HG02759 (cell line): ENCODE data around the gene HOXB2.

ENCODE experiments used
- ATAC-seq: cut with Tn5 transposase; IDR thresholded peaks from one replicate; pipeline ENCODE4 v1.9.1; 2021; ENCODE audit warnings: mild to moderate bottlenecking, moderate library complexity; ENCODE audit not compliant: unreplicated experiment

HOXB2 gene

DNA sequence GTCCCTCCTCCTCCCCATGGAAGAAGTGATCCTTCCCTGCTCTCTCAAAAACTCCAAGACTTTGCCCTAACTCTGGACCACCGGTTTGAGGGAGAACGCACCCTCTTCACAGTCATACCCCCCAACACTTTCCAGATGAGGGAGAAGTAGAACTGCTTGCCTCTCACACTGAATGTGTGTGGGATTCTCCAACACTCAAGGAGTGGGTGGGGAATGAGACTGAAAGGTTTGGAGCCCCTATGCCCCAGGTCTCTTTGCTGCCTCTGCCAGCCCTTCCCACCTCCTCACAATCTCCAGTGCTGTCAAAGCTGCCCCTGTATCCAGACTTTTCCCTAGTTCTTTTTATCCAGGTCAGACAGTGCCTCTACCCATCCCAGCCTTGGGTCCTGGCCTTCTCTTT is 21.8 kb upstream of the HOXB2 start:
- ATAC-seq, result no peak

DNA sequence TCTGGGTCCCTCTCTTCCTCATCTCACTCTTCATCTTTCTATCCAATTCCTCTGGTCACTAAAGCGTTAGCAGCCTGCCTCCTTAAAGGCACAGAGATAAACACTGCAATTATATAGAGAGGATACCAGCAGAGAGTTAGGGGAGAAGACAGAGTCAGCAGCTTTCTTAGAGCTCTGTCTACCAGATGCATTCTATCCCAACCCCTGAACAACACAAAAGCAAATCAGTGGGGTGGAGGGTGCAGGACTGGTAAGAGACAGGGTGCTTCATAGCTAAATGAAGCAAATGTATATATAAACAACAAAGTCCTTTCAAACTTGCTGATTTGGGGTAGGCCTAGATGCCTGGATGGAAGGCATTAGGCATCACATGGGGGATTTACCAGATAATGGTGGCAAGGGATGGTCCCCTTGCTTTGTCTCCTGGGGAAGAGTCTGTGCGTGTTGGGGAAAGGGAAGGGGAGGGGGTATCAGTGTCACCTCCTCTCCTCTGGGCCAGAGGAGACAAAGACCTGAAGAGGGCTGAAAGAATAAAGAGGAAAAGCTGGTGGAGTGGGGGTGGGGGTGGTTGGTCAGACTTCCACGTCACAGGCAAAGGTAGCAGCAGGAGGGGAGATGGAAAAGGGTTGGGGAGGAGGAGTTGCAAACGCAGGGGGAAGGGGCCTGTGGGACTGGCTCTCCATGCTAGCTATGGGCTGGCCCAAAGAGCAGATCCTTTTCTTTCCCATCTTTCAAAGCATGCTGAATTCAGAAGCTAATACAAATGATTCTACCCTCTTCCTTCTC is 21.2 kb upstream of the HOXB2 start:
- no peak for ATAC-seq

DNA sequence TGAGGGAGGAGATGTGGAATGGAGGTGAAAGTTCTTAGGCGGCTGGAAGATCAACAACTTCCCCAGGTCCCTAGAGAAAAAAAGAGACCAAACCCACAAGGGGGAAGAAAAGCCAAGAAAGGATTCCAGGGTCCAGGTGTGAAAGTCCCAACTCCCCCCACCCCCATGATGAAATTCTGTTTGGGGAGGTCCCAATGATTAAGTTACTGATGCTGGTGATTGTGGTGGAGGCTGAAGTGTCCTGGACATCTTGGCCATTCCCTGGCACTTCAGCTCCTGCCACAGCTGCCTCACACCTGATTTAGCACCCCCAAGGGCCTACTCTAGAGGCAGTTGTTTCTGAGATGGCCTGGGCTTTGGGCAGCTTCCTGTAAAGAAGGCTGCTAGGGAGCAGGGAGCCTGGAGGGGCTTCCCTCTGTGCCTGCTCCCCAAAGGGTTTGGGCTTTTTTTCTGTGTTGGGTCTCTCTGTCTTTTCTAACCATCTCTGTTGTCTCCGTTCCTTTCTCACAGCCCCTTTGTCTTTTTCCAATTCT is 20.2 kb upstream of the HOXB2 start:
- no peak for ATAC-seq

DNA sequence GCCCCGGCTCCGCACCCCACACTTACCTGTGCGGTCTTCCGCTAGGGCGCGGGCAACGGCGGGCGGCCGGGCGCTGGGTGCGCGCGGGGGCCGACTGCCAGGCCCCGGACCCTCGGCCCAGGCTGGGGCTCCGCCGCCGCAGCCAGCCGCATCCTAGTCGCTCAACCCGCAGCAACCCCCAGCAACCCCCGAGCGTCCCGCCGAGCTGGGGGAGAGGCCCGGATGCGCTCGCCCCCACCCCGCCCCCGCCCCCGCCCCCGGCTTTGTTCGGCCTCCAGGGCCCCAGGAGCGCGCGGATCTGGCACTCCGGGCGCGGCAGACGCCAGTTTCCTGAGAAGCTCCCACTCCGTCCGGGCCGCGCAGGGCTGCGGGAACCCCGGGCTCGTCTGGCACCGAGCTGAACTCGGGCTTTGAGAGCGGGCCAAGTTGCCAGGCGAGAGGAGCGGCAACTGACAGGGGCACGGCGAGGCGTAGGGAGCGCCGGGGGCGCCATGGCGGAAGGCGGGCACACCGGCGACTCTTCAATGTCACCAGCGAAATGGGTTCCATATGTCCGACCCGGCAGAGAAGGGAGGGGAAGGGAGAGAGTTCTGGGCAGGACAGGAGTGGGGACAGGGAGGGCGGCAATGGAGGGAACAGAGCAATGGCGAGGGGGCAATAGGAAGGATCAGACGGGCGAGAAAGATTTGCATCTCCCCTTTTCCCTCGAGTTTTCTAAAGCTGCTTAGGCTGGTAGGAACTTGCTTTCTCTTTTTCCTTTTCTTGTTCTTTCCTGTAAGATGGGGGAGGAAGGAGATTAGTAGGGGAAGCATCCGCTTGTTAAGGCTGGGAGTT is 19.5 kb upstream of the HOXB2 start:
- no peak for ATAC-seq

DNA sequence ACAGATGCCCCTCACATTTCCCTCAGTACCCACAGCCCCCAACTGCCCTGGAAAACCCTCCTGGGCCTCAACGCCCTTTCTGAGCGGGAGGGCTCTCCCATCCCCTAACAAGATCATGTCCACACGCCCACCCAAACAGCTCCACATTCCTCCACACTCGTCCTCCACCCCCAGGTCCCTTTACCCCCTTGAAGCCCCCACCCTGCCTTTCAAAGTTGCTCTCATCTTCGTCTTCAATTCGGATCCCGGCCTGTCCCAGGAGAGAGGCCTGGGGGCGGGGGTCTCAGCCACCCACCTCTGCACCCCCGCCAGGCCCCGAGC is 18.9 kb upstream of the HOXB2 start:
- no peak for ATAC-seq

DNA sequence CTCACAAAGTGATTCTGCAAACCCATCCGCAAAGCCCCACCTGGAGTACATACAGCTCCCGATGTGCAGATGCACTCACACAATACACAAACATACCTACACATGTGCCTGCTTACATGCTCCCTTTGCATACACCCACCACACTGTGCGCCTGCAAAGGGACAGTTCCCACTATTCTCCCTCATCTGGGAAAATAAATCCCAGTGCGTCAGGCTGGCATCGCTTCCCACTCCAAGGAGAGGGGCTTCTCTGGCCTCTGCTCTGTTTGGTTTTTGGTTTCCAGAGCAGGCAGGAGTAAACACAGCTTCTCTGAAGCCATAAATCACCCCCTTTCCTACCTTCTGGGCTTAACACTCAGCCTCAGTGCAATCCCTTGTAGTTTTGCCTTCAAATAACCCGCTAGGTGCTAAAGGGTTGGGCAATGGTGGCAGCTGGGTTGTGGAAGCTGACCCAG is 18.5 kb upstream of the HOXB2 start:
- no peak for ATAC-seq

DNA sequence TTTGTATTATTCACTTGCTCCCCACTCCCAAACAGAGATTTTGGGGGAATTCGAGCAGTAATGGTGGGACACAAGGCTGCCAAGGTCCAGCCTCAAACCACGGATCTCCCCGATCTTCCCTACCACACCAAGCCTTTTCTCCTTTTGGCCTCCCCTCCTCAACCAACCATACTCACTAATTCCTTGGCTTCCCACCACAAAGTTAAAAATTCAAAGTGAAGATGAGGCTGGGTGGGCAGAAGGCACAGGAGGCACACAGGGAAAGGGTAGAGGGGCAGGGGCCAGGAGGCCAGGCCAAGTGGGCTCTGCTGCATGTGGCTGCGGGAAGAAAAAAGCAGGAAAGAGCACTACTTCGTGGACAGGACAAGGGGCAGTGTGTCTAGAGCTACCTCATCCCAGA is 18.0 kb upstream of the HOXB2 start:
- ATAC-seq, result no peak

DNA sequence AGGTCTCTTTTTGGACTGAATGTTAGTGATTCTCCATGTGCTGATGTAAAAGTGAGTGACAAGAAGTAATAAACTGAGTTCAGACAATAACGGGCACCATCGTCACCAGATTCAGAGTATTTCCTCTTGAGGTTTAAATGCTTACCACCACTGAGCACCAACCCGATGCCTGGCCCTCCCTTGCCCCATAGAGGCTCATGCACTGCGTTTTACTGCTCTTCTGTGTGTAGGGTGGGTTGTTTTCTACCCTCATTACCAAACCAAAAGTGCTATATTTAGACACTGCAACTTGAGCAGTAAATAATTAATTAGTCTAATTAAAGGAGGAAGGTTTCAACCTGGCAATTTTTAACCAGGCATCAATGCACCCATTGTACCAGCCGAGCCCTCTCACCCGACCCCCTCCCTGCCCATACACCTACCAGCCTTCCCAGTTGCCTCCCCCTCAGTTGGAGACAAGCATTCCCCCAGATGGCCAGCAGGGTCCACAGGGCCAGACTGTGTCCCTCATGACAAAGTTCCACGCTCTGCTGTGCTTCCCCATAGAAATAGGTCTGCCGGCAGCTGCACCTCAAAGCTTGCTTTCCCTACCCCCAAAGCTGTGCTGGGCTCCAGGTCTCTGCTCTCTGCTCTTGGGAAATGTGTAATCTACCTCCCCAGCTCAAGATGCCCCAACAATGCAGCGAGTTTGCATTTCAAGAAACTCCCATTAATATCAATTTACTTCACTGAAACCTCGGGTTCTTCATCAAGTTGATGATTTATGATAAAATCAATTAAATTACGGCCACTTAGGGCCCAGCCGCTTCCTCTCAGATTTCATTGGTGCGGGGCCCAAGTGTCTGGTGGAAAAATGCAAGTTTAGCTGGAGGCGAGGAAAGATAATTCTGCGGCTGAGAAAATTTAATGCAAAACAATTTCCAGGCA is 17.2 kb upstream of the HOXB2 start:
- peak; percentile 75 for ATAC-seq

DNA sequence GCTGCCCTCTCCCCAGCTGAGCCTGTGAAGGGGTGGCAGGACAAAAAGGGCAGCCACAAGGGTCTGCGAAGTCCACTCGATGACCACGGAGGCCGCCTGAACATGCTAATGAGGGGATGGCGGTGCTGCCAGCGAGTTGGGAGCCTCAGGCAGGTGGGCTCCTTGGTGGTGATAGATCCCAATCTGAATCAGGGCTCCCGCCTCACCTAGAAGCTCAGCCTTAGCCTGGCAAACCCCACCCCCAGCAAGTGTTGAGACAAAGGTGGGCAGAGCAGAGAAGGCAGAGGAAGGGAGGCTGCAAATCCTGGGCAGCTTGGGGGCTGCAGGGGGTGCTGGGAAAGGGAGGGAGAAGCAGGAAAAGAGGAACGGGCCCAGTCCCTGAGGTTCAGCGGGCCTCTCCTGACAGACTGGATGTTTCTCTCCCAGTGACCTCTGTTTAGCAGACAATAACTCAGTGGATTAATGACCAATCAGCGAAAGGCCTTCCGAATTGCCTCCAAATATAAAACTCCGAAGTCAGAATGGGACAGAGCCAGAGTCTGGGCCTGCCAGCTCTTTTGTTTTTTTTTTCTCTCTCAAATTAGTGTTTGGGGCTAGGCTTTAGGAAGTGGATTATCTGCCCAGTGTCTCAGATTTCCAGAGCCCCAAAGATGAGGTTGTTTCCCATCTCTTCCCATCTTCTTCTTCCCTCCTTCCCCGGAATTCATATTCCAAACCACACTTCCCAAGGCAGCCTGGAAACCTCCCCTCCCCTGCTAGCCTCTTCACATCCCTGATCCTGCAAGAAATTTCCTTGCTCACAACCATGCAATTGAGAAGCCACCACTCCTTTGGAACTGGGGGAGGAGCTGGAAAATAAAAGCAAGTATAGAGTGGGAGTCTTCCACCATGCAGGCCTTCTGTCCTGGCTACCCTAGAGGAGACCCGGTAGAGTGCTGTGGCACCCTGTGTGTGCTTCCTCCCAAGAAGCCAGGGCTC is 15.2 kb upstream of the HOXB2 start:
- no peak for ATAC-seq

DNA sequence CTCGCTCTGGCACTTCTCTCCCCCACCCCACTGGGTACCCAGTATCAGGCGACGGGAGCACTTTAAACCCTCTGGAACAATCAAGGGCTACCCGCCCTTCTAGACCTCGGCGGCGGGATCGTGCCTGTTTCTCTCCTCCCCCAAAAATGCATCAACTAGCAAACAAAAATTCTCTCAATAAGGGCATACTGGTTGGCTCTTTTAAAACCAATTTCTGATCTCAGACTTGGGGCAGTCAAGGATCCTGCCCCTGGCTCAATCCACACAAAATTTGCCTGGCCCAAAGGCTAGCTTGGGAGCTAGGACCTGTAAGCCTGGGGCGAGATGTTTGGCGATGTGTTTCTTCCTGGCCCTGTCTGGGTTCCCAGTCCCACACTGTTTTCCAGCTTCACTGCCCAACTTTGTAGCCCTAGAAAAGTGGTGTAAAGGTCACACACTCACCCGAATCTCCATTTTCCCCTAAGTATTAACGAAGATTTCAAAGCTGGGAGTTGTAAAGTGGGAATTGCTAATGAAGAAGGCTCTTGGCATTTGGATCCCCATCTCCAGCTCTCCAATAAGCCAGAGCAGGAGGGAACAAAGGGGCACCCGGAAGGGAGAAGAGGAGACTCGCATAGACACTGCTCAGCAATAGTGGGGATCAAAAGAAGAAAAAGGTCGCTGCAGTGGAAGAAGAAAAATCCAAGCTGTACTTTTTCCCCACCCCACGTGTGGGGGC is 14.4 kb upstream of the HOXB2 start:
- no peak for ATAC-seq

DNA sequence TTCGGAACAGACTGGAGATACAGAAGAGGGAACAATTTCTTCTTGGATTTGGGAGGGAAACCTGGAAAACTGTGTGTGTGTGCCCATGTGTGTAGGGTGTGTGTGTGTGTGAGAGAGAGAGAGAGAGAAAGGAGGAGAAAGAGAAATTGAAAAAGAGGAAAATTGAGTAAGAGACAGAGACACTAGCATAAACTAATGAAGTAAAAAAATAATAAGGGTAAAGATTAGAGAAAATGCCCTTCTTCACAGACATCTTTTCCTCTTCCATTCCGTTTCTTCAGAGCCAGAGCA is 13.9 kb upstream of the HOXB2 start:
- ATAC-seq, result no peak

DNA sequence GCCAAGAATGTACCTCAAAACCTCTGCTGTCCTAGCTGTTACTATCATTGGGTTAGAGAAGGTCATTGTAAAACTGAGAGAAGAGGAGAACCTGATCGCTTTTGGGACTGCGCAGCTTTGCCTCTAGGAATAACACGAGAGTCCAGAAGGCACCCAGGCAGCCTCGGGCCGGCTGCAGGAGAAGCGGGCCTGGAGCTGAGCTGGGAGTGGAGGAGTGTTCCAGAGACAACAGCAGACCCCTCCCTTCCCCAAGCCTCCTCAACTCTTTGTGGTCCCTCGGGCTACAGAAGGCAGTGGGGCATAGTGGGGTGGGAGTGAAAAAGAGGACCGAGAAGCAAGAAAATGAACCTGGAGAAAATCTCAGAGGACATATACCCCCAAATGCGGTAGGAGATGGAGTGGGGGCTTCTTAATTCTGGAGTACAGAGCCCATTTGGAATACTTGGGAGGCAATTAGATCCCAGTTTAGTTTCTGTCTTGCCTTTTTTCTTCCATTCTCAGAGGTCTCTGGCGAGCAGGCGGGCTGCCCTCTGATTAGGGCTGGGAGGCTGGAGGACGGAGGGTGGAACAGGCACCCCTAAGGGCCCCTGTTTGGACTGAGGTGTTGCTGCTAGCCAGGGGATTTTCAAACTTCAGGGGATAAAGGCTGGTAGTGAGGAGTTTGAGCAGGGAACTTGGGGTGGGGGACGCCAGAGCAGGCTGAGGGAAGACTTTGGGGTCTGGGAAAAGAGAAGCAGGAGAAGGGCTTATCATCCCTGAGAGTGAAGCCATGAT is 13.3 kb upstream of the HOXB2 start:
- ATAC-seq, result no peak

DNA sequence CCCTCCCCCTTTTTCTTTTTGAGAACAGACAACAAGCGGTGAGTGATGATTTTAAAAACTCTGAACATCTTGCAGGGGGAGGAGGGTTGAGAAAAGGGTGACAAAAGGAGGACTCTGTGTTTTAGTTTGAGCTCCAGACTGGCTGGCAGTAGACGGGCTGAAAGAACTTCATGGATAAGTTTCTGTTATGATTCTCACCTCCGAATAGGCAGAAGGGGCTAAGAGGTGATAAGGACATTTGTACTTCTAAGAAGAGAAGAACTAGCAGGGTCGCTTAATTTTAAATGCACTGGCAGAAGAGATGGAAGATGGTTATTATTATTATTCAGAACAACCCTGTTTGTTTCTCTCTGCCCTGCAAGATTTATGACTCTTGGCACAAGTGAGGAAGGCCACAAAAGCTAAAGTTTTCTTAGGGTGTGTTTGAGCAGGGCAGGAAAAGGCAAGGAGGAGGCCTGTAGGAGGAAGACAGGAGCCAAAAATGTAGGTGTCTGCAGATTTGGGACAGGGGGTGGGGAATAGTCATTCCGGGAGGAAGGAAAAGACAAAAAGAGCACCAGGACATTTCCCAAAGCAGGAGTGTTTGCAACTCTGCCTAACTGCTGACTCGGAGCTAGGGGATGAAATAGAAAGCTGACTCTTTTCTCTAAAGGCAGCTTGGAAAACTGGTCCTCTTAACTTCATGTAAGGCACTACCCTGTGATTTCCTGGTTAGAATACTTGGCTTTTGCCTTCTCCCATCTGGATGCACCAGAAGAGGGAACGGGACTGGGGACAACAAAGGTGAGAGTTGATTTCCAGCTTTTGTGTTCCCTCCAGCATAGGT is 11.9 kb upstream of the HOXB2 start:
- ATAC-seq, result no peak

DNA sequence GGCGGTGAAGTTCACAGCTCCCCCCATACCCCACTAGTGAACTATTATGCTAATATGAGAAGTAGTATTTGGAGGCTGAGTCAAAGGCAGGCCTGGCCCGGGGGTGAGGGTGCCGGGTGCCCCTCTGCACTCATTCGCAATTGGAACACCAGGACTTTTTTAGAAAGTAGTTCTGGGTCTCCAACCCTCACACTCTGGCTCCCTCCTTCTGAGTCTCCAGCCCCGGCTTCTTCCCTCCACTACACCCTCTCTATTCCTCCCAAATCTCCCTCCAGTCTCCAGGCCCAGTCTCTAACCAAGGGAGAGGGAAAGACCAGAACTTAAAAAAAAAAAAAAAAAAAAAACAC is 11.3 kb upstream of the HOXB2 start:
- no peak for ATAC-seq

DNA sequence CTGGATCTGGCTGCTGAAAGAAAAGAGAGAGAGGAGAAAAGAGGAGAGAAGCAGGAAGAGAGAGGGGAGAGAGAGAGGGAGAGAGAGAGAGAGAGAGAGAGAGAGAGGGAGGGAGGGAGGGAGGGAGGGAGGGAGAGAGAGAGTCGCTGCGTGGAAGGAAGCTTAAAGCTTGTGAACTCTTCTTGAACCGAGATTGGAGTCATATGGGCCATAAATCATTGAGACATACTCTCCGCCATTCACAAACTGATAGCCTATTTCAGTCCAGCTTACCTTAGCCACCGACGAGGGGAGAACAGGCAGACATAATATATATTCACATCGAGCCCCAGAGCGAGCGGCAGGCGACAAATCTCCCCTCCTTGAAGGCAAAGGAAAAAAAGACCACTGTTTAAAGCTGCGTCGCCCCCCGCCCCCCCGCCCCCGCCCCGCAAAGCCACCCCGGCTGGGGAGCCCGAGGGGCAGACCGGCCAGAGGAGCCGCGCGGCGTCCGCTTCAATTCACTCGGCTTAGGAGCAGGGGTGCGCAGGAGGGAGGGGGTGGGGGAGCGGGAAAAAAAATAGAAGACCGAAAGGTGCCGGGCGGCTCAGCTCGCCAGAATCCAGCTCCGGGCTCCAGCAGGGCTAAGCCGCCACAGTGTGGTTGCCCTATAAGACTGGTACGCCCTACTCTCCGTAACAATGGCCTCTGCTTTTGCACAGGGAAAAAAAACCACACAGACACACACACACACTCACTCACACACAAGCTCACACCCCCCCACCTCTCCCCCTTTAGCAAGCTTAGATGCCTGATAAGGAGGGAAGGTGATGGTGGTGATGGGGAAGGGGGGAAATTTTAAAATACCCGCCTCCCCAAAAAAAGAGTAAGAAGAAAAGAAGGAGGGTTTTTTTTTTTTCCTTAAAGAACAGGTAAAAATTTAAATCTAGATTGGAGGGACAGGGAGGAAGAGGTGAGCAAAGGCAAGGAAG is 10.6 kb upstream of the HOXB2 start:
- ATAC-seq, result no peak

DNA sequence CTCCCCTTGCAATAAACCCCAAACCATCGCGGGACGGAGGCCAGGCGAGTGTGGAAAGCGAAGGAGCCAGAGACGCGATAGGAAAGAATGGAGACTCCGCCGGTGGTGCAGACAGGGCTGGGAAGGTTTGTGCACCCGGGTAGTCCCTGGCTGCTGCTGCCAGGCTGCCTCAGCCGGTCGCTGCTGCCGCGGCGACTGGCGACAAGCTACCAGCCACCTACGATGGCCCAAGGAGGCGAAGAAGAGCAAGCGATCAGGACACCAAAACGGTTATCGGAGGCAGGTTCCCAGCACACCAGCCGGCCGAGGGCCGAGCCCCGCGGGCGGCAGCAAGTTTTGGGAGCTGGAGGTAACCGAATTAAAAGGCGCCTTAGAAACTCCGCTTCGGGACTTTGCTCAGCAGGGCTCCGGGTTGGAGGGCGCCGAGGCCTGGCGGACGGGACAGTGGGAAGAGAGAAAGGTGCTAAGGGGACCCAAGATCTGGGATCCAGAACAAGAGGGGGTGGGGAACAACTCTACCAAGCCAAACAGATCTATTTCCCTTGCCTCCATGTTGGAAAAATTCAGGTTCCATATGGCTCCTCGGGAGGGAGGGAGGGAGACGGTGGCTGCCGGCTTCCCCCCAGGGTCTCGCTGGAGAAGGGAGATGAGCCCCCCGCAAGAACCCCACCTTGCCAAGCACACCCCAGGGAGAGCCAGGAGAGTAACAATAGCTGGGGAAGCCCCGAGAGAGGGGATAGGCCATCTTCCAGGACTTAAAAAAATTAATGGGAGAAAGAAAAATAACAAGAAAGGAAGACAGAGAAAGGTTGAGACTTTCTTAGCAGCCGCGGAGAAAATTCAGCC is 9.7 kb upstream of the HOXB2 start:
- no peak for ATAC-seq
